Stimulated activated CD4-positive, alpha-beta T cell treated with anti-CD3 and anti-CD28 coated beads, Interleukin-1b, Interleukin-23, amount 100 ng/mL, for 24 hours (primary cell): Measurements from ENCODE around the gene LRRC17.
"Not testable (repeated sequence)": the region's sequence is repeated elsewhere in the genome, so short reads cannot be mapped to it uniquely, and the experiment has no call there.

ENCODE experiments used
- DNase-seq, 4 experiments: peaks; one replicate each; pipeline ENCODE4 v3.0.0-alpha.2; 2020; ENCODE audit warnings: low read depth in 4 of 4, low spot score in 1 of 4

LRRC17 gene

DNA sequence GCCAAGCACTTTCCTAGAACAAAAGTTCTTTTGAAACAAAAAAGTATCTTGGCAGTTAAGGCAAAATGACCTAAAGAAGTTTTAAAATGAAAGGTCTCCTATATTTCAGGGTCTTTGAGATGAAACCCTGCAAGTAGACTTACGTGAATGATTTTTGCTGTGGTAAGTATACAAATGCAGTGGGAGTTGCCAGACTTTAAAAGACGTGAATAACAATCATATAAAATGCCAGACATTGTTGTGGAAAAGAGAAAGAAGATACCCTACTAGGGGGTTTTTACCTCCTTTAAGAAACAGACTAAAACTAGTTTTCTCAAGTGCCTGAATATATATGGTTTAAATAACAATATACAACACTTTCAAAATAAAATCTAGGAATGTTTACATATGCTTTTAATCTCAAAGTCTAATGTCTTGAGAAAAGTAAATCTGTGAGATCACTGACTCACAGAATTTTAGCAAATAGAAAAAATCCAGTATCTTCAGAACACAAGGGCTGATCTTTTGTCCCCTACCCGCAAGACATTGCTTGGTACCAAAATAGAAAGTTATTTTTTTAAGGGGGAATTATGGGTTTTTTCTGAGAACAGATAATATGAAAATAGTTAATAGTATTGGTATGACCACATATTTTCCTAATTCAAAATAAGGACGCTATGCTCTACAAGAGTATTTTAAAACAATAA lies 29.5 kb downstream of the LRRC17 start:
- DNase-seq: no peak

- no peak for DNase-seq
These were observed 30.1 kb downstream of the LRRC17 start for GRCh38 chr7:102942868-102943267.

DNA sequence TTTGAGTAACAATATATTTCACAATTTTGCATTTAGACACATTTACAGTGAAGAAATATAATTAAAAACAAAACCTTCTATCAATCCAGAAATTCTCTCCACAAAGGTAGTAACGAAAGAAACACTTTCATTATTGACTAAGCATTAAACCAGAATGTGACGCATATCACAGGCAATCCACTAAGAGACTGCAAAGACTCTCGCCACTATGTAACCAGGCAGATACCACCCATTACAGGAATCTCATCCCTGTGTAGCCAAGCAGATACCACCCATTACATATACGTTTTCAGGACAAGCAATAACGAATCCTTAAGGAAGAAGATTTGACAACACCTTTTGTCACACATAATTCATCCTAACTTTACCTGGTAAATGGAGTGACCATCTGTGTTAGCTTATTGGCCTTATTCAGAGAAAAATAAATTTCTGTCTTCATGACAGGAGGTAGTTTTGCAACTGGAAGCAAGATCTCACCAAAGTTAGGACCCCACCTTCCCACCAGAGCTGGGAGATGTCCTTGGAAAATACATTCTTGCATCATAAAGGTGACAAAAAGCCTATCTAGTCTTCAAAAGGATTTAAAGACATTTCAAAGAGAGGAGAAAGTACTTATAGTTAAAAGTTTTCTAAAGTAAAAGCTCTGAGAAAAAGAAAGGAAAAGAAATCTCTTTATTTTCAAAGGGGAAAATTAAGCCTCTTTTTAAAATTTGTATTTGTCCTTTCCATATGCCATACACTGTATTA lies 30.8 kb downstream of the LRRC17 start:
- no peak for DNase-seq

- no peak for DNase-seq
These were observed 31.4 kb downstream of the LRRC17 start for GRCh38 chr7:102944241-102944640.

DNA sequence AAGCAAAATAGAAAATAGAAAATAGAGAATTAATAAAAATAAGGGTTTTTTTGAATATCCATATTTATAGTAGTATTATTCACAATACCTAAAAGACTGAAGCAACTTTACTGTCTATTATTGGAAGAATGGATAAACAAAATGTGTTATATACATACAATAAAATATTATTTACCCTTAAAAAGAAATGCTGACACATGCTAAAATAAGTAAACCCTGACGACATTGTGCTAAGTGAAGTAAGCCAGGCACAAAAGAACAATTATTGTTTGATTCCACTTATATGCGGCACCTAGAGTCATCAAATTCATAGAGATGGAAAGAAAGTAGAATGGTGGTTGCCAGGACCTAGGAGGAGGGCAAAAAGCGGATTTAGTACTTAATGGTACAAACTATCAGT lies 39.0 kb downstream of the LRRC17 start:
- no peak for DNase-seq

DNA sequence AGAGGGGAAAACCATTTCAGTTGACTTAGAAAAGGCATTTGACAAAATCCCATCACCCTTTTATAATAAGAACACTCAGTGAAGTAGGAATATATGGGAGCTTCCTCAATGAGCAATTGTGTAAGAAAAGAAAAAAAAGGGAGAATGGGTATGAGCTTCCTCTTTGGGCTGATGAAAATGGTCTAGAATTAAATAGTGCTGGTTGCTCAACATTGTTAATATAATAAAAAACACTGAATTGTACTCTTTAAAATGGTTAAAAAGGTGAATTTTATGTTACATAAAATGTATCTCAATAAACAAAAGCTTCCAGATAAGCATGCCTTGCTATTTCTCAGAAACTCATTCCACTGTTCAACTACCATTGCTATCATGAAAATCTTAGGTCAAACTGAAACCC lies 40.6 kb downstream of the LRRC17 start:
- no peak for DNase-seq

GRCh38 chr7:102954359-102954758 lies 41.6 kb downstream of the LRRC17 start:
- not testable (repeated sequence) for DNase-seq

GRCh38 chr7:102958004-102958403 lies 45.2 kb downstream of the LRRC17 start:
- DNase-seq: not testable (repeated sequence)

GRCh38 chr7:102961993-102962392 lies 49.2 kb downstream of the LRRC17 start:
- DNase-seq: not testable (repeated sequence)

DNA sequence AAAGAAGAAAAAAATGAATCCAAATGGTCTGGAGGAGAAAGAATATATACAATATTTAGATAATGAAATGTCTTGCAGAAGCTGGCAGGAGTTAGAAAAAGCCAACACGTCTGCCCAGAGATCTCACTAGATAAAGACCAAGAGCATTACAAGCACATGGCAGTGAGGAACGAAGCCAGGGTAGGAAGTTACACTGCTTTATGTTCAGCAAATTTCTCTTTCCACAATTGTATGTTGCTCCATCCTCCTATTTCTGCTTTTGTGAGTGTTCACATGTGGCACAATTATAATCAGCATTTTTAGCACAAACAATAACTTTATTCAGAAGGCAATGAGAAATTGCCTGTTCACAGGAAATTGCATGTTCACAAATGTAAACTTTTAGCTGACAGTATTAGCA lies 53.7 kb downstream of the LRRC17 start:
- DNase-seq: no peak

GRCh38 chr7:102967798-102968197 lies 55.0 kb downstream of the LRRC17 start:
- DNase-seq: no peak

DNA sequence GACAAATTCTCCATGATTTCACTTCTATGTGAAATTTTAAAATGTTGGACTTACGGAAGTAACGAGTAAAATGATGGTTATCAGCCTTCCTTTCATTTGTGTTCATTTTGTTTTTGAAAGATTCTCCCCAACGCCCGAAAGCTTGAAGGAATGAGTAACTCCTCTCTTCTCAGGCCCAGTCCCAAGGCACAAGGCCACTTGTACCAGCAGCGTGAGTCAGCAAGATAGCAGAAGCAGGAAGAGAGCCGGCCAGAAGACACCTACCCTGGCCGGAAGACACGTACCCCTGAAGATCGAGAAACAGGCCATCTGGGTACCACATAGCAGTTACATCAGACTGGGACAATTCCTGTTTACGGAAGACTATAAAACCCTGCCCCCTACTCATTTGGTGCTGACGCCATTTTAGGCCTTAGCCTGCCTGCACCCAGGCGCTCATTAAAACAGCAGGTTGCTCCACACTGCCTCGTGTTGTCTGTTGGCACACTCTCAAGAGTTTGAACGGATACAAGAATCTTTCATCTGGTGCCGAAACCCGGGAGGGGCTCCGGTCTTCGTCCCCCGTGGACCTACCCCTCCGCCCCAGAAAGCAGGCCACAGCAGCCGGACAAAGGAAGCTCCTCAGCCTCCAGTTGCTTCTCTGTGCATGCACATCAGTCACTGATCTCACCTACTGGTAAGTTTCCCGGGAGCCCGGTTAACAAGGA lies 60.4 kb downstream of the LRRC17 start:
- no peak for DNase-seq

GRCh38 chr7:102974366-102975236 lies 61.8 kb downstream of the LRRC17 start:
- DNase-seq: no peak

DNA sequence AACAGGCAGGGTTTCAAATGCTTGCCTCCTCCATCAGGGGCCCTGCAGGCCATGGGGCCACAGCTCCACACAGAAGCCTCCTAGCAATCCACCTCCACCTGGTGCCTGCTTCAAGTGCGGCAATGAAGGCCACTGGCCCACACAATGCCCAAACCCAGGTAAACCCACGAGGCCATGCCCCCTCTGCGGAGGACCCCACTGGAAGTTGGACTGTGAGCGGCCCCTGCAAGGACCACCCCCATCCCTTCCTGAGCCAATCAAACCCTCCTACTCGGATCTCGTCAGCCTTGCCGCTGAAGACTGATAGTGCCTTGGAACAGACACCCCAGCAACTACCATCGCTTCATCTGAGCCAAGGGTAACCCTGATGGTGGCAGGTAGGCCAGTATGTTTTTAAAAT lies 63.1 kb downstream of the LRRC17 start:
- no peak for DNase-seq

- no peak for DNase-seq
These were observed 63.7 kb downstream of the LRRC17 start for GRCh38 chr7:102976493-102976892.

GRCh38 chr7:102977586-102977985 lies 64.8 kb downstream of the LRRC17 start:
- not testable (repeated sequence) for DNase-seq

GRCh38 chr7:102978284-102978683 lies 65.5 kb downstream of the LRRC17 start:
- DNase-seq: no peak

DNA sequence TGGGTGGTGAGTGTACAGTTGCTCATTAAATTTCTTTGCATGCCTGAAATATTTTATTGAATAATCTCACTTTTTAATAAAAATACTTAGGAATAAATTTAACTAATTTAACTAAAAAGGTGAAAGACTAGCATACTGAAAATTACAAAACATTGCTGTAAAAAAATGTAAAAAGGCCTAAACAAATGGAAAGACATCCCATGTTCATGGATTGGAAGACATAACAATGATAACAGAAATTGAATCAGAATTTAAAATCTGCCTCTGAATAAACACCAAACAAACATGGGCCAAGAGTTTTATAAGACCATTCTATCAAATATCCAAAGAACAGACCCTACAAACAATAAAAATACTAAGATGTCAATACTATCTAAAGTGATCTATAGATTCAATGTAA lies 66.9 kb downstream of the LRRC17 start:
- no peak for DNase-seq

DNA sequence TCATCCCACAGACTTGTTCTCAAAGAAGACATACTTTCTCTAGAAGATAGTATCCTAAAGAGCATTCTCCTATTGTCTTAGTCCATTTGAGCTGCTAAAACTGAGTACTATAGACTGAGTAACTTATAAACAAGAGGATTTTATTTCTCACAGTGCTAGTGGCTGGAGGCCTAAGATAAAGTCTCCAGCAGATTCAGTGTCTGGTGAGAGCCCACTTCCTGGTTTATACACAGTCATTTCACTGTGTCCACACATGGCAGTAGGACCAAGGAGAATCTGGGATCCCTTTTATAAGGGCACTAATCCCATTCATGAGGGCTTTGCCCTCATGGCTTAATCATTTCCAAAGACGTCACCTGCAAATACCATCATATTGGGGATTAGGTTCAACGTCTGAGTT lies 68.7 kb downstream of the LRRC17 start:
- DNase-seq: no peak

- DNase-seq: no peak
These were observed 69.4 kb downstream of the LRRC17 start for GRCh38 chr7:102982235-102982634.

GRCh38 chr7:102983602-102984001 lies 70.8 kb downstream of the LRRC17 start:
- DNase-seq: no peak
